Transverse colon (tissue), 3 donors: Measurements from ENCODE around the gene LGR5.

ENCODE experiments used
- EP300 ChIP-seq: sonication (generic); formaldehyde crosslinking; IDR thresholded peaks from one replicate; pipeline ENCODE4 v1.6.1; 2017; ENCODE audit warnings: antibody characterized with exemption, low read depth
- POLR2A ChIP-seq: fragments of 450-650 bp; IDR thresholded peaks from one replicate; pipeline ENCODE4 v1.6.1; 2016; ENCODE audit warnings: antibody characterized with exemption, mild to moderate bottlenecking, moderate library complexity
- TF ChIP-seq, protein P1 (sequence below), 5 experiments: fragments of 200-600 bp in 3 of 5; fragments of 450-650 bp in 2 of 5; sonication (generic) in 3 of 5; IDR thresholded peaks; 1 replicate in 2 of 5; 2 replicates in 3 of 5; pipeline ENCODE4 v1.5.1; 2016 to 2017; ENCODE audit warnings: antibody characterized with exemption in 5 of 5, inconsistent platforms in 3 of 5, mild to moderate bottlenecking in 2 of 5, moderate library complexity in 1 of 5

DNA sequence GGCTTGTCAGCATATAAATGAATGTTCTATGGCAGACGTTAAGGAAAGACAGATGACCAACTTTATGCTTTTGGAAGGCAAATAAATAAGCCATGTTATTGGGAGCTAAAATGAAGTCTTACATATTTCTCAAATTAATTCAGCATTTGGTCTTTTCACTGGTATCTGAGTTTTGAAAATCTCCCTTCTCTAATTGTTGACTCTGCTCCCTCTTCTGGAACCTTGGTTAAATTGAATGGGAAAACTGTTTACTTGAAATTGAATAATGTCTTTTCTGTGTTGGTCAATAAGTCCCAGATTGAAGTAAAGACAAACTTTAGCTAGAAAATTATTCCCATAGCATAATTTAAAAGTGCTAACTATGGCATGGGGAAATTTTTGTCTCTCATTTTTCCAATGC, 38.7 kb downstream of the LGR5 start:
- TF ChIP-seq, protein P1, sequence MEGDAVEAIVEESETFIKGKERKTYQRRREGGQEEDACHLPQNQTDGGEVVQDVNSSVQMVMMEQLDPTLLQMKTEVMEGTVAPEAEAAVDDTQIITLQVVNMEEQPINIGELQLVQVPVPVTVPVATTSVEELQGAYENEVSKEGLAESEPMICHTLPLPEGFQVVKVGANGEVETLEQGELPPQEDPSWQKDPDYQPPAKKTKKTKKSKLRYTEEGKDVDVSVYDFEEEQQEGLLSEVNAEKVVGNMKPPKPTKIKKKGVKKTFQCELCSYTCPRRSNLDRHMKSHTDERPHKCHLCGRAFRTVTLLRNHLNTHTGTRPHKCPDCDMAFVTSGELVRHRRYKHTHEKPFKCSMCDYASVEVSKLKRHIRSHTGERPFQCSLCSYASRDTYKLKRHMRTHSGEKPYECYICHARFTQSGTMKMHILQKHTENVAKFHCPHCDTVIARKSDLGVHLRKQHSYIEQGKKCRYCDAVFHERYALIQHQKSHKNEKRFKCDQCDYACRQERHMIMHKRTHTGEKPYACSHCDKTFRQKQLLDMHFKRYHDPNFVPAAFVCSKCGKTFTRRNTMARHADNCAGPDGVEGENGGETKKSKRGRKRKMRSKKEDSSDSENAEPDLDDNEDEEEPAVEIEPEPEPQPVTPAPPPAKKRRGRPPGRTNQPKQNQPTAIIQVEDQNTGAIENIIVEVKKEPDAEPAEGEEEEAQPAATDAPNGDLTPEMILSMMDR (IDR thresholded peaks at IDR 0.05), result no peak
- TF ChIP-seq POLR2A (no peak), EP300 (no peak)
